Measurements from ENCODE around the gene PCDHGA12. TPM values are rescaled to one million over a fixed set of nuclear protein-coding genes. Genes with fewer than 3 reads are reported as not detected.
A peak's percentile ranks its signal among the peaks of the same experiment; 100 is the strongest.

The PCDHGA12 gene
- total RNA-seq, 1 donor from 2014 or later = 3.1 TPM

GRCh38 chr5:141437221-141437620, 6.9 kb downstream of the PCDHGA12 start:
- H3K36me3 ChIP-seq (ENCODE audit: control insufficient read depth in 3 of 3, insufficient read depth in 3 of 3, low read length in 3 of 3) = peaks cover 0 to 5% (median 0%) of the 10 kb centered on the region in 3 donors
- H3K4me3 ChIP-seq (ENCODE audit: low read length in 3 of 3) = no peak overlapping the region
- H3K9ac ChIP-seq (ENCODE audit: low read depth in 1 of 3, low read length in 3 of 3) = no peak overlapping the region
- H3K27me3 ChIP-seq (ENCODE audit: control insufficient read depth in 3 of 3, insufficient read depth in 3 of 3, low read length in 3 of 3) = no peaks in the 10 kb centered on the region
- H3K4me1 ChIP-seq (ENCODE audit: control insufficient read depth in 3 of 3, insufficient read depth in 3 of 3, low read length in 3 of 3) = peaks cover 0 to 3% (median 0%) of the 10 kb centered on the region in 3 donors
- H3K27ac ChIP-seq (ENCODE audit: low read depth, low read length) = no peak overlapping the region
- peaks cover 3 to 10% (median 3%) of the 10 kb centered on the region in 3 donors for H3K9me3 ChIP-seq (ENCODE audit: control insufficient read depth in 3 of 3, low read length in 3 of 3)

GRCh38 chr5:141439411-141440141, 9.3 kb downstream of the PCDHGA12 start:
- Histone ChIP-seq H3K27me3 (ENCODE audit: control insufficient read depth in 3 of 3, insufficient read depth in 3 of 3, low read length in 3 of 3) (no peaks in the 10 kb centered on the region), H3K27ac (ENCODE audit: low read depth, low read length) (no peak overlapping the region), H3K9ac (ENCODE audit: low read depth in 1 of 3, low read length in 3 of 3) (no peak overlapping the region), H3K9me3 (ENCODE audit: control insufficient read depth in 3 of 3, low read length in 3 of 3) (peaks cover 3 to 10% (median 3%) of the 10 kb centered on the region in 3 donors), H3K36me3 (ENCODE audit: control insufficient read depth in 3 of 3, insufficient read depth in 3 of 3, low read length in 3 of 3) (peaks cover 0 to 5% (median 0%) of the 10 kb centered on the region in 3 donors), H3K4me1 (ENCODE audit: control insufficient read depth in 3 of 3, insufficient read depth in 3 of 3, low read length in 3 of 3) (no peaks in the 10 kb centered on the region), H3K4me3 (ENCODE audit: low read length in 3 of 3) (no peak overlapping the region)

- Histone ChIP-seq H3K4me3 (ENCODE audit: low read length in 3 of 3) (no peak overlapping the region), H3K4me1 (ENCODE audit: control insufficient read depth in 3 of 3, insufficient read depth in 3 of 3, low read length in 3 of 3) (no peaks in the 10 kb centered on the region), H3K27ac (ENCODE audit: low read depth, low read length) (no peak overlapping the region), H3K36me3 (ENCODE audit: control insufficient read depth in 3 of 3, insufficient read depth in 3 of 3, low read length in 3 of 3) (peaks cover 0 to 5% (median 0%) of the 10 kb centered on the region in 3 donors), H3K27me3 (ENCODE audit: control insufficient read depth in 3 of 3, insufficient read depth in 3 of 3, low read length in 3 of 3) (no peaks in the 10 kb centered on the region), H3K9me3 (ENCODE audit: control insufficient read depth in 3 of 3, low read length in 3 of 3) (peaks cover 3 to 10% (median 3%) of the 10 kb centered on the region in 3 donors), H3K9ac (ENCODE audit: low read depth in 1 of 3, low read length in 3 of 3) (no peak overlapping the region)
Observed at GRCh38 chr5:141440341-141440740, 10.0 kb downstream of the PCDHGA12 start.

GRCh38 chr5:141441571-141442170, 11.4 kb downstream of the PCDHGA12 start:
- Histone ChIP-seq H3K4me1 (ENCODE audit: control insufficient read depth in 3 of 3, insufficient read depth in 3 of 3, low read length in 3 of 3) (no peaks in the 10 kb centered on the region), H3K4me3 (ENCODE audit: low read length in 3 of 3) (peak overlapping the region in 1 of 3 donors; percentile 1), H3K27ac (ENCODE audit: low read depth, low read length) (no peak overlapping the region), H3K27me3 (ENCODE audit: control insufficient read depth in 3 of 3, insufficient read depth in 3 of 3, low read length in 3 of 3) (no peaks in the 10 kb centered on the region), H3K9me3 (ENCODE audit: control insufficient read depth in 3 of 3, low read length in 3 of 3) (peaks cover 3 to 10% (median 3%) of the 10 kb centered on the region in 3 donors), H3K36me3 (ENCODE audit: control insufficient read depth in 3 of 3, insufficient read depth in 3 of 3, low read length in 3 of 3) (peaks cover 0 to 5% (median 0%) of the 10 kb centered on the region in 3 donors), H3K9ac (ENCODE audit: low read depth in 1 of 3, low read length in 3 of 3) (no peak overlapping the region)

- H3K9me3 ChIP-seq (ENCODE audit: control insufficient read depth in 3 of 3, low read length in 3 of 3) = no peaks in the 10 kb centered on the region
- no peak overlapping the region for H3K9ac ChIP-seq (ENCODE audit: low read depth in 1 of 3, low read length in 3 of 3)
- H3K27ac ChIP-seq (ENCODE audit: low read depth, low read length) = no peak overlapping the region
- H3K4me1 ChIP-seq (ENCODE audit: control insufficient read depth in 3 of 3, insufficient read depth in 3 of 3, low read length in 3 of 3) = no peaks in the 10 kb centered on the region
- H3K27me3 ChIP-seq (ENCODE audit: control insufficient read depth in 3 of 3, insufficient read depth in 3 of 3, low read length in 3 of 3) = no peaks in the 10 kb centered on the region
- H3K36me3 ChIP-seq (ENCODE audit: control insufficient read depth in 3 of 3, insufficient read depth in 3 of 3, low read length in 3 of 3) = no peaks in the 10 kb centered on the region
- H3K4me3 ChIP-seq (ENCODE audit: low read length in 3 of 3) = no peak overlapping the region
Observed at GRCh38 chr5:141465351-141465750, 35.0 kb downstream of the PCDHGA12 start.

GRCh38 chr5:141475625-141476131, 45.4 kb downstream of the PCDHGA12 start, which contains the start of gene PCDHGC3:
TSS of gene PCDHGC3 (plus strand) at chr5:141475966. CDS start at chr5:141476117, 151 bp downstream.
- Histone ChIP-seq H3K9me3 (ENCODE audit: control insufficient read depth in 3 of 3, low read length in 3 of 3) (no peaks in the 10 kb centered on the region), H3K4me3 (ENCODE audit: low read length in 3 of 3) (peak within 1 kb of the TSS; percentile 91 to 96 (median 96)), H3K27me3 (ENCODE audit: control insufficient read depth in 3 of 3, insufficient read depth in 3 of 3, low read length in 3 of 3) (no peaks in the 10 kb centered on the region), H3K4me1 (ENCODE audit: control insufficient read depth in 3 of 3, insufficient read depth in 3 of 3, low read length in 3 of 3) (peaks cover 38 to 45% (median 43%) of the 10 kb centered on the region in 3 donors), H3K9ac (ENCODE audit: low read depth in 1 of 3, low read length in 3 of 3) (peak within 1 kb of the TSS; percentile 84 to 94 (median 92)), H3K36me3 (ENCODE audit: control insufficient read depth in 3 of 3, insufficient read depth in 3 of 3, low read length in 3 of 3) (no peaks in the 10 kb centered on the region), H3K27ac (ENCODE audit: low read depth, low read length) (peak within 1 kb of the TSS; percentile 89)

- peaks cover 40 to 46% (median 45%) of the 10 kb centered on the region in 3 donors for H3K4me1 ChIP-seq (ENCODE audit: control insufficient read depth in 3 of 3, insufficient read depth in 3 of 3, low read length in 3 of 3)
- H3K4me3 ChIP-seq (ENCODE audit: low read length in 3 of 3) = peak overlapping the region; percentile 91 to 96 (median 96)
- H3K27ac ChIP-seq (ENCODE audit: low read depth, low read length) = peak overlapping the region; percentile 89
- H3K9me3 ChIP-seq (ENCODE audit: control insufficient read depth in 3 of 3, low read length in 3 of 3) = no peaks in the 10 kb centered on the region
- H3K9ac ChIP-seq (ENCODE audit: low read depth in 1 of 3, low read length in 3 of 3) = peak overlapping the region; percentile 84 to 94 (median 92)
- no peaks in the 10 kb centered on the region for H3K36me3 ChIP-seq (ENCODE audit: control insufficient read depth in 3 of 3, insufficient read depth in 3 of 3, low read length in 3 of 3)
- H3K27me3 ChIP-seq (ENCODE audit: control insufficient read depth in 3 of 3, insufficient read depth in 3 of 3, low read length in 3 of 3) = no peaks in the 10 kb centered on the region
Observed at GRCh38 chr5:141476132-141476911, 46.0 kb downstream of the PCDHGA12 start.

GRCh38 chr5:141477044-141477575, 46.8 kb downstream of the PCDHGA12 start:
- Histone ChIP-seq H3K9me3 (ENCODE audit: control insufficient read depth in 3 of 3, low read length in 3 of 3) (no peaks in the 10 kb centered on the region), H3K4me1 (ENCODE audit: control insufficient read depth in 3 of 3, insufficient read depth in 3 of 3, low read length in 3 of 3) (peaks cover 41 to 46% (median 45%) of the 10 kb centered on the region in 3 donors), H3K9ac (ENCODE audit: low read depth in 1 of 3, low read length in 3 of 3) (peak overlapping the region; percentile 84 to 94 (median 92)), H3K27me3 (ENCODE audit: control insufficient read depth in 3 of 3, insufficient read depth in 3 of 3, low read length in 3 of 3) (no peaks in the 10 kb centered on the region), H3K4me3 (ENCODE audit: low read length in 3 of 3) (peak overlapping the region; percentile 91 to 96 (median 96)), H3K36me3 (ENCODE audit: control insufficient read depth in 3 of 3, insufficient read depth in 3 of 3, low read length in 3 of 3) (no peaks in the 10 kb centered on the region), H3K27ac (ENCODE audit: low read depth, low read length) (peak overlapping the region; percentile 89)

- no peaks in the 10 kb centered on the region for H3K27me3 ChIP-seq (ENCODE audit: control insufficient read depth in 3 of 3, insufficient read depth in 3 of 3, low read length in 3 of 3)
- H3K4me1 ChIP-seq (ENCODE audit: control insufficient read depth in 3 of 3, insufficient read depth in 3 of 3, low read length in 3 of 3) = peaks cover 41 to 46% (median 45%) of the 10 kb centered on the region in 3 donors
- H3K9me3 ChIP-seq (ENCODE audit: control insufficient read depth in 3 of 3, low read length in 3 of 3) = no peaks in the 10 kb centered on the region
- no peaks in the 10 kb centered on the region for H3K36me3 ChIP-seq (ENCODE audit: control insufficient read depth in 3 of 3, insufficient read depth in 3 of 3, low read length in 3 of 3)
- no peak overlapping the region for H3K27ac ChIP-seq (ENCODE audit: low read depth, low read length)
- H3K9ac ChIP-seq (ENCODE audit: low read depth in 1 of 3, low read length in 3 of 3) = peak overlapping the region; percentile 34 to 84 (median 57)
- H3K4me3 ChIP-seq (ENCODE audit: low read length in 3 of 3) = peak overlapping the region; percentile 91 to 96 (median 96)
Observed at GRCh38 chr5:141477815-141478214, 47.5 kb downstream of the PCDHGA12 start.
